NT2/D1 (cell line): ENCODE results near the gene CDK1.

ENCODE experiments used
- YY1 ChIP-seq: IDR thresholded peaks from 2 replicates; pipeline ENCODE4 v1.6.1; 2011; ENCODE audit not compliant: insufficient read length, insufficient read depth
- ZNF274 ChIP-seq: IDR thresholded peaks from 2 replicates; pipeline ENCODE4 v1.6.1; 2011; ENCODE audit warnings: mild to moderate bottlenecking, low read depth, low read length

DNA sequence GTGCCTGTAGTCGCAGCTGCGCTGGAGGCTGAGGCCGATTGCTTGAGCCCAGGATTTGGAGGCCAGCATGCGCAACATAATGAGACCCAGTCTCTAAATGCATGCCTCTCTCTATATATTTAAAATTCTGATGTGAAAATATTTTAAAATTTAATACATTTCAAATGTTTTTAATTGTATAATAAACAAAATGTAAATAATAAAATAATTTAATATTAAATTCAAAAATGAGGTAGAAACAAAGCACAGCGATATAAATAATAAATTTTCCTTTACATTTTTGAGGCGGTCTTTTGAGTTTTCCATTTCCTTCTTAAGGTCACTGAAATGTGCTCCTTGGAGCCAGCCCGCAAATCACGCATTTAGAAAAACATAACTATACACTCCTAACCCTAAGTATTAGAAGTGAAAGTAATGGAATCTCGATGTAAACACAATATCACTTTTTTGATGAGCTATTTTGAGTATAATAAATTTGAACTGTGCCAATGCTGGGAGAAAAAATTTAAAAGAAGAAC, 523 bp upstream of the CDK1 start:
- TF ChIP-seq ZNF274 (no peak), YY1 (no peak)
